SK-N-SH (cell line): ENCODE results near the gene BMPR1B. TPM values are rescaled to one million over a fixed set of nuclear protein-coding genes. Genes with fewer than 3 reads are reported as not detected.

Experiments used
- CTCF ChIA-PET: fragments of 300-600, 350-600 bp; formaldehyde crosslinking; extraction: SDS; loops from one replicate; lab custom pipeline; 2021; lab: Yijun Ruan, JAX
- POLR2A ChIA-PET: fragments of 350-600 bp; sonication (Branson Sonifier 250); formaldehyde crosslinking; extraction: SDS; loops from one replicate; lab custom pipeline; 2020; ENCODE audit warnings: antibody characterized with exemption, inconsistent platforms; lab: Yijun Ruan, JAX
- DNase-seq: peaks from one replicate; pipeline ENCODE4 v3.0.0; 2012
- H2AFZ ChIP-seq: fragments of 200-600 bp; sonication (generic); 2 replicates; pipeline ENCODE4 v1.8.1; 2016; ENCODE audit warnings: antibody characterized with exemption, mild to moderate bottlenecking, low read depth
- H3F3A ChIP-seq: fragments of 200-600 bp; sonication (generic); replicated peaks from 2 replicates; pipeline ENCODE3; 2016; ENCODE audit warnings: antibody characterized with exemption, mild to moderate bottlenecking; ENCODE audit not compliant: insufficient read depth
- H3K27ac ChIP-seq, 2 experiments: fragments of 200-500 bp in 1 of 2; fragments of 200-600 bp in 1 of 2; sonication (Bioruptor generic) in 1 of 2; sonication (generic), shearing (Covaris generic) in 1 of 2; 2 replicates each; pipeline versions ENCODE4 v1.5.1 to v1.6.1; 2014 to 2016; ENCODE audit warnings: low read depth in 2 of 2, inconsistent platforms in 1 of 2, low read length in 1 of 2, mild to moderate bottlenecking in 1 of 2, mixed read lengths in 1 of 2
- H3K27me3 ChIP-seq: fragments of 200-600 bp; sonication (generic), shearing (Covaris generic); 2 replicates; pipeline ENCODE4 v1.6.1; 2016; ENCODE audit warnings: mixed run types; ENCODE audit not compliant: insufficient read depth
- H3K36me3 ChIP-seq, 2 experiments: fragments of 200-500 bp in 1 of 2; fragments of 200-600 bp in 1 of 2; sonication (Bioruptor generic) in 1 of 2; sonication (generic) in 1 of 2; replicated peaks in 1 of 2; 2 replicates each; pipeline versions ENCODE3 to v1.5.1; 2014 to 2016; ENCODE audit warnings: low read length in 1 of 2, mild to moderate bottlenecking in 1 of 2; ENCODE audit not compliant: insufficient read depth in 2 of 2, control insufficient read depth in 1 of 2
- H3K4me1 ChIP-seq, 2 experiments: fragments of 200-500 bp in 1 of 2; fragments of 200-600 bp in 1 of 2; sonication (Bioruptor generic) in 1 of 2; sonication (generic), shearing (Covaris generic) in 1 of 2; 2 replicates each; pipeline versions ENCODE4 v1.5.1 to v1.6.1; 2014 to 2016; ENCODE audit warnings: low read depth in 1 of 2, low read length in 1 of 2, mixed run types in 1 of 2; ENCODE audit not compliant: insufficient read depth in 2 of 2, control insufficient read depth in 1 of 2
- H3K4me2 ChIP-seq: fragments of 200-600 bp; sonication (generic), shearing (Covaris generic); 2 replicates; pipeline ENCODE4 v1.6.1; 2017; ENCODE audit warnings: mixed run types
- H3K4me3 ChIP-seq, 2 experiments: fragments of 200-500 bp in 1 of 2; fragments of 200-600 bp in 1 of 2; sonication (Bioruptor generic) in 1 of 2; sonication (generic), shearing (Covaris generic) in 1 of 2; 2 replicates each; pipeline versions ENCODE4 v1.5.1 to v1.8.1; 2014 to 2016; ENCODE audit warnings: low read depth in 2 of 2, inconsistent platforms in 1 of 2, low read length in 1 of 2, mild to moderate bottlenecking in 1 of 2, mixed read lengths in 1 of 2, moderate library complexity in 1 of 2
- H3K79me2 ChIP-seq: fragments of 200-600 bp; sonication (generic); 2 replicates; pipeline ENCODE4 v1.8.1; 2017; ENCODE audit warnings: mild to moderate bottlenecking; ENCODE audit not compliant: insufficient read depth
- H3K9ac ChIP-seq: fragments of 200-600 bp; sonication (generic); 2 replicates; pipeline ENCODE4 v1.6.1; 2017; ENCODE audit warnings: mixed run types
- H3K9me2 ChIP-seq: fragments of 200-600 bp; sonication (generic); 2 replicates; pipeline ENCODE4 v1.6.1; 2017; ENCODE audit warnings: mixed run types
- H3K9me3 ChIP-seq: fragments of 200-600 bp; sonication (generic); 2 replicates; pipeline ENCODE4 v1.6.1; 2017; ENCODE audit warnings: mixed run types, mild to moderate bottlenecking, moderate library complexity
- H4K20me1 ChIP-seq: fragments of 200-600 bp; sonication (generic); 2 replicates; pipeline ENCODE4 v1.6.1; 2017; ENCODE audit warnings: mild to moderate bottlenecking, mixed run types; ENCODE audit not compliant: insufficient read depth
- ELF1 ChIP-seq: IDR thresholded peaks from 2 replicates; pipeline ENCODE4 v1.4.0; 2012
- EP300 ChIP-seq, 2 experiments: IDR thresholded peaks; 2 replicates each; pipeline versions ENCODE4 v1.4.0 to v1.6.1; 2012; ENCODE audit warnings: borderline replicate concordance in 1 of 2, low read depth in 1 of 2, low read length in 1 of 2
- FOXM1 ChIP-seq: IDR thresholded peaks from 2 replicates; pipeline ENCODE4 v1.4.0; 2012; ENCODE audit warnings: low read depth, mild to moderate bottlenecking
- GATA2 ChIP-seq: sonication (generic); formaldehyde crosslinking; IDR thresholded peaks from 2 replicates; pipeline ENCODE4 v1.5.0; 2020; ENCODE audit warnings: mild to moderate bottlenecking, missing genetic modification reagents
- MXI1 ChIP-seq: IDR thresholded peaks from 2 replicates; pipeline ENCODE4 v1.6.1; 2012; ENCODE audit warnings: mild to moderate bottlenecking, low read depth, low read length, improper control_type of control experiment
- POLR2AphosphoS5 ChIP-seq: IDR thresholded peaks from 2 replicates; pipeline ENCODE4 v1.6.1; 2012; ENCODE audit warnings: low read depth, low read length
- RAD21 ChIP-seq: IDR thresholded peaks from 2 replicates; pipeline ENCODE4 v1.6.1; 2012; ENCODE audit warnings: mild to moderate bottlenecking, low read length
- RCOR1 ChIP-seq: fragments of 150-350 bp; IDR thresholded peaks from 2 replicates; pipeline ENCODE4 v1.6.1; 2017; ENCODE audit warnings: antibody characterized with exemption, low read length
- RFX5 ChIP-seq: IDR thresholded peaks from 2 replicates; pipeline ENCODE4 v1.6.1; 2012; ENCODE audit warnings: mild to moderate bottlenecking, improper control_type of control experiment, low read length
- TCF12 ChIP-seq: IDR thresholded peaks from 2 replicates; pipeline ENCODE4 v1.4.0; 2012
- WGBS: methylation state at CpG from one replicate; pipeline ENCODE4 v1.1.6; 2017; ENCODE audit warnings: low lambda C conversion rate; 5-methylcytosine and 5-hydroxymethylcytosine counted together
- polyA plus RNA-seq, 3 experiments: library from polyadenylated mRNA; depleted of rRNA; stranded (reverse); fragments of >200 nt; gene quantifications; 2 replicates each; pipeline ENCODE4 v1.2.3, GENCODE V29; 2012
- TF ChIP-seq, protein P1 (sequence below): IDR thresholded peaks from 2 replicates; pipeline ENCODE4 v1.6.1; 2012; ENCODE audit warnings: mild to moderate bottlenecking, low read depth, low read length, moderate library complexity
- TF ChIP-seq, protein P2 (sequence below): IDR thresholded peaks from 2 replicates; pipeline ENCODE4; 2012

Gene BMPR1B
- polyA plus RNA-seq, 1 of the 3 experiments (the other 2 are of a cell fraction): 0.16 TPM

DNA sequence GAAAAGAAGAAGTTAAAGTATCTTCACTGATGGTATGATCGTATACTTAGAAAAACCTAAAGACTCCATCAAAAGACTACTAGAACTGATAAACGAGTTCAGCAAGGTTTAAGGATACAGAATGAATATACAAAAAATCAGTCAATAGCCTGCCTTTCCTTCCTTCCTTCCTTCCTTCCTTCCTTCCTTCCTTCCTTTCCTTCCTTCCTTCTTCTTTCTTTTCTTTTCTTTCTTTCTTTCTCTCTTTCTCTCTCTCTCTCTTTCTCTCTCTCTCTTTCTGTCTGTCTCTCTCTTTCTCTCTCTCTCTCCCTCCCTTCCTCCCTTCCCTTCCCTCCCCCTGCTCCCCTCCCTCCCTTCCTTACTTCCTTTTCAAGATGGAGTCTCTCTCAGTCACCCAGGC lies 362.7 kb downstream of the BMPR1B start (continued):
- TF ChIP-seq MXI1 (no peak), FOXM1 (no peak), RCOR1 (no peak), RAD21 (no peak)
- TF ChIP-seq, protein P1, sequence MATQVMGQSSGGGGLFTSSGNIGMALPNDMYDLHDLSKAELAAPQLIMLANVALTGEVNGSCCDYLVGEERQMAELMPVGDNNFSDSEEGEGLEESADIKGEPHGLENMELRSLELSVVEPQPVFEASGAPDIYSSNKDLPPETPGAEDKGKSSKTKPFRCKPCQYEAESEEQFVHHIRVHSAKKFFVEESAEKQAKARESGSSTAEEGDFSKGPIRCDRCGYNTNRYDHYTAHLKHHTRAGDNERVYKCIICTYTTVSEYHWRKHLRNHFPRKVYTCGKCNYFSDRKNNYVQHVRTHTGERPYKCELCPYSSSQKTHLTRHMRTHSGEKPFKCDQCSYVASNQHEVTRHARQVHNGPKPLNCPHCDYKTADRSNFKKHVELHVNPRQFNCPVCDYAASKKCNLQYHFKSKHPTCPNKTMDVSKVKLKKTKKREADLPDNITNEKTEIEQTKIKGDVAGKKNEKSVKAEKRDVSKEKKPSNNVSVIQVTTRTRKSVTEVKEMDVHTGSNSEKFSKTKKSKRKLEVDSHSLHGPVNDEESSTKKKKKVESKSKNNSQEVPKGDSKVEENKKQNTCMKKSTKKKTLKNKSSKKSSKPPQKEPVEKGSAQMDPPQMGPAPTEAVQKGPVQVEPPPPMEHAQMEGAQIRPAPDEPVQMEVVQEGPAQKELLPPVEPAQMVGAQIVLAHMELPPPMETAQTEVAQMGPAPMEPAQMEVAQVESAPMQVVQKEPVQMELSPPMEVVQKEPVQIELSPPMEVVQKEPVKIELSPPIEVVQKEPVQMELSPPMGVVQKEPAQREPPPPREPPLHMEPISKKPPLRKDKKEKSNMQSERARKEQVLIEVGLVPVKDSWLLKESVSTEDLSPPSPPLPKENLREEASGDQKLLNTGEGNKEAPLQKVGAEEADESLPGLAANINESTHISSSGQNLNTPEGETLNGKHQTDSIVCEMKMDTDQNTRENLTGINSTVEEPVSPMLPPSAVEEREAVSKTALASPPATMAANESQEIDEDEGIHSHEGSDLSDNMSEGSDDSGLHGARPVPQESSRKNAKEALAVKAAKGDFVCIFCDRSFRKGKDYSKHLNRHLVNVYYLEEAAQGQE: no peak
- TF ChIP-seq, protein P2, sequence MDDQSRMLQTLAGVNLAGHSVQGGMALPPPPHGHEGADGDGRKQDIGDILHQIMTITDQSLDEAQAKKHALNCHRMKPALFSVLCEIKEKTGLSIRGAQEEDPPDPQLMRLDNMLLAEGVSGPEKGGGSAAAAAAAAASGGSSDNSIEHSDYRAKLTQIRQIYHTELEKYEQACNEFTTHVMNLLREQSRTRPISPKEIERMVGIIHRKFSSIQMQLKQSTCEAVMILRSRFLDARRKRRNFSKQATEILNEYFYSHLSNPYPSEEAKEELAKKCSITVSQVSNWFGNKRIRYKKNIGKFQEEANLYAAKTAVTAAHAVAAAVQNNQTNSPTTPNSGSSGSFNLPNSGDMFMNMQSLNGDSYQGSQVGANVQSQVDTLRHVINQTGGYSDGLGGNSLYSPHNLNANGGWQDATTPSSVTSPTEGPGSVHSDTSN: no peak

DNA sequence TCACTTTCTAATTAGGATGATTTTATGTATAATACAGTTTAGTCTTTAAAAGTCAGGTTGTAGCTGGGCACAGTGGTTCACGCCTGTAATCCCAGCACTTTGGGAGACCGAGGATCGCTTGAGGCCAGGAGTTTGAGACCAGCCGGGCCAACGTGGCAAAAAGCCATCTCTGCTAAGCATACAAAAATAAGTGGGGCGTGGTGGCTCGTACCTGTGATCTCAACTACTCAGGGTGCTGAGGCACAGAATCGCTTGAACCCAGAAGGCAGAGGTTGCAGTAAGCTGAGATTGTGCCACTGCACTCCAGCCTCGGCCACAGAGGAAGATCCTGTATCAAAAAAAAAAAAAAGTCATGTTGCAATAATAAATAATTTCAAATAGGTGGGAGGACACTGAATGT lies 364.2 kb downstream of the BMPR1B start:
- no peak for DNase-seq
- H3K36me3 ChIP-seq: no peaks in the 10 kb centered on the region
- WGBS: 91% methylated on average over 9 of the region's 9 CpGs
- H3F3A ChIP-seq: peaks cover 2% of the 10 kb centered on the region
- no peaks in the 10 kb centered on the region for H4K20me1 ChIP-seq
- H3K4me3 ChIP-seq: no peak overlapping the region
- no peak overlapping the region for H3K27ac ChIP-seq
- no peaks in the 10 kb centered on the region for H3K79me2 ChIP-seq
- no peaks in the 10 kb centered on the region for H3K9me3 ChIP-seq
- H3K4me2 ChIP-seq: no peak overlapping the region
- no peak overlapping the region for H2AFZ ChIP-seq
- CTCF ChIA-PET: no interaction called here
- H3K9ac ChIP-seq: no peak overlapping the region
- H3K9me2 ChIP-seq: no peaks in the 10 kb centered on the region
- H3K27me3 ChIP-seq: no peaks in the 10 kb centered on the region
- no peak for TF ChIP-seq TCF12
- TF ChIP-seq ELF1: no peak
- no peak for TF ChIP-seq EP300 (IDR thresholded peaks at IDR 0.05; ENCODE audit: borderline replicate concordance in 1 of 2, low read depth in 1 of 2, low read length in 1 of 2)
- TF ChIP-seq RFX5: no peak
- TF ChIP-seq POLR2AphosphoS5: no peak
- TF ChIP-seq GATA2 (CRISPR knock-in tag): no peak
- TF ChIP-seq, all 33 proteins: peak for 0
- POLR2A ChIA-PET: no interaction called here
- H3K4me1 ChIP-seq: peaks cover 0 to 20% of the 10 kb centered on the region in 2 experiments; a peak in 2 of 4 replicates
